H9 (cell line): ENCODE results near the gene IGFBP3. TPM values are rescaled to one million over a fixed set of nuclear protein-coding genes. Genes with fewer than 3 reads are reported as not detected.
"Not testable (repeated sequence)": the region's sequence is repeated elsewhere in the genome, so short reads cannot be mapped to it uniquely, and the experiment has no call there.

ENCODE experiments used
- DNase-seq: peaks from one replicate; pipeline ENCODE4 v3.0.0-alpha.2; 2017
- H2AFZ ChIP-seq: one replicate; pipeline ENCODE4 v1.6.1; 2013; ENCODE audit warnings: mild to moderate bottlenecking, low read length, control low read depth, moderate library complexity
- H2AK5ac ChIP-seq: 2 replicates; pipeline ENCODE4 v1.6.1; 2013; ENCODE audit warnings: low read length, control low read depth, mixed read lengths; ENCODE audit not compliant: insufficient read length
- H2BK120ac ChIP-seq: one replicate; pipeline ENCODE4 v1.6.1; 2013; ENCODE audit warnings: low read depth, mild to moderate bottlenecking, low read length, control low read depth, inconsistent platforms; ENCODE audit not compliant: poor library complexity, severe bottlenecking
- H2BK12ac ChIP-seq: 2 replicates; pipeline ENCODE4 v1.6.1; 2013; ENCODE audit warnings: low read length, control low read depth, mixed read lengths, low read depth; ENCODE audit not compliant: insufficient read length
- H2BK15ac ChIP-seq: 2 replicates; pipeline ENCODE4 v1.6.1; 2013; ENCODE audit warnings: low read depth, low read length, control low read depth
- H2BK20ac ChIP-seq: one replicate; pipeline ENCODE4 v1.6.1; 2013; ENCODE audit warnings: low read depth, mild to moderate bottlenecking, low read length, control low read depth, inconsistent platforms; ENCODE audit not compliant: poor library complexity, severe bottlenecking
- H2BK5ac ChIP-seq: 2 replicates; pipeline ENCODE4 v1.6.1; 2013; ENCODE audit warnings: low read length, control low read depth, mixed read lengths; ENCODE audit not compliant: insufficient read length
- H3K14ac ChIP-seq: 2 replicates; pipeline ENCODE4 v1.6.1; 2013; ENCODE audit warnings: low read length, control low read depth; ENCODE audit not compliant: insufficient read depth
- H3K18ac ChIP-seq: 2 replicates; pipeline ENCODE4 v1.6.1; 2013; ENCODE audit warnings: low read depth, mild to moderate bottlenecking, mixed read lengths, low read length, control low read depth; ENCODE audit not compliant: insufficient read length
- H3K23ac ChIP-seq: 2 replicates; pipeline ENCODE4 v1.6.1; 2013; ENCODE audit warnings: low read length, control low read depth, mixed read lengths, low read depth; ENCODE audit not compliant: insufficient read length
- H3K23me2 ChIP-seq: 2 replicates; pipeline ENCODE4 v1.6.1; 2013; ENCODE audit warnings: low read depth, mild to moderate bottlenecking, mixed read lengths, low read length, control low read depth; ENCODE audit not compliant: insufficient read length, poor library complexity, severe bottlenecking
- H3K27ac ChIP-seq: 2 replicates; pipeline ENCODE4 v1.5.1; 2013; ENCODE audit warnings: low read length, control low read depth, mixed read lengths, low read depth; ENCODE audit not compliant: insufficient read length
- H3K27me3 ChIP-seq: 2 replicates; pipeline ENCODE4 v1.6.1; 2013; ENCODE audit warnings: low read length, control low read depth, inconsistent platforms; ENCODE audit not compliant: insufficient read depth
- H3K4ac ChIP-seq: 2 replicates; pipeline ENCODE4 v1.6.1; 2013; ENCODE audit warnings: low read depth, mild to moderate bottlenecking, control low read depth, inconsistent platforms, low read length, moderate library complexity
- H3K4me1 ChIP-seq: 2 replicates; pipeline ENCODE4 v1.6.1; 2013; ENCODE audit warnings: low read length, control low read depth, inconsistent platforms; ENCODE audit not compliant: insufficient read depth
- H3K4me2 ChIP-seq: 2 replicates; pipeline ENCODE4 v1.6.1; 2013; ENCODE audit warnings: low read length, control low read depth, mixed read lengths; ENCODE audit not compliant: insufficient read length, insufficient read depth
- H3K56ac ChIP-seq: 2 replicates; pipeline ENCODE4 v1.6.1; 2013; ENCODE audit warnings: low read depth, mild to moderate bottlenecking, mixed read lengths, low read length, control low read depth; ENCODE audit not compliant: insufficient read length
- H3K79me1 ChIP-seq: 2 replicates; pipeline ENCODE4 v1.6.1; 2013; ENCODE audit warnings: low read depth, mild to moderate bottlenecking, moderate library complexity, low read length, control low read depth, inconsistent platforms; ENCODE audit not compliant: insufficient read depth, poor library complexity, severe bottlenecking
- H3K79me2 ChIP-seq: 2 replicates; pipeline ENCODE4 v1.6.1; 2013; ENCODE audit warnings: low read length, control low read depth, inconsistent platforms; ENCODE audit not compliant: insufficient read depth
- H3K9ac ChIP-seq: 2 replicates; pipeline ENCODE4 v1.6.1; 2013; ENCODE audit warnings: low read length, control low read depth, mixed read lengths; ENCODE audit not compliant: insufficient read length; ENCODE audit errors: extremely low read depth
- H3K9me3 ChIP-seq: one replicate; pipeline ENCODE4 v1.6.1; 2013; ENCODE audit warnings: low read depth, low read length, inconsistent platforms; ENCODE audit not compliant: control insufficient read depth
- H3T11ph ChIP-seq: one replicate; pipeline ENCODE4 v1.6.1; 2013; ENCODE audit warnings: mild to moderate bottlenecking, low read length, control low read depth, inconsistent platforms
- H4K20me1 ChIP-seq: one replicate; pipeline ENCODE4 v1.6.1; 2013; ENCODE audit not compliant: control insufficient read depth, insufficient read length, insufficient read depth
- H4K5ac ChIP-seq: 2 replicates; pipeline ENCODE4 v1.6.1; 2013; ENCODE audit warnings: low read depth, mild to moderate bottlenecking, mixed read lengths, low read length, control low read depth; ENCODE audit not compliant: insufficient read length
- H4K8ac ChIP-seq: replicated peaks from 2 replicates; pipeline ENCODE4 v1.6.1; 2013; ENCODE audit warnings: low read length, control low read depth, mixed read lengths, low read depth; ENCODE audit not compliant: insufficient read length
- H4K91ac ChIP-seq: 2 replicates; pipeline ENCODE4 v1.6.1; 2013; ENCODE audit warnings: low read depth, mild to moderate bottlenecking, moderate library complexity, mixed read lengths, low read length, control low read depth; ENCODE audit not compliant: insufficient read length
- H3K27ac Mint-ChIP-seq, 3 experiments: 2 replicates in 2 of 3; 3 replicates in 1 of 3; pipeline ENCODE4 v1.8.0; 2020 to 2021; ENCODE audit warnings: mixed read lengths in 3 of 3, mild to moderate bottlenecking in 1 of 3, moderate library complexity in 1 of 3
- H3K27me3 Mint-ChIP-seq: 2 replicates; pipeline ENCODE4 v1.8.0; 2021; ENCODE audit warnings: low read depth, mild to moderate bottlenecking, moderate library complexity, mixed read lengths
- H3K36me3 Mint-ChIP-seq, 3 experiments: 2 replicates in 2 of 3; 3 replicates in 1 of 3; pipeline ENCODE4 v1.8.0; 2020 to 2021; ENCODE audit warnings: low read depth in 3 of 3, mixed read lengths in 3 of 3; ENCODE audit not compliant: insufficient read depth in 1 of 3
- H3K4me1 Mint-ChIP-seq, 2 experiments: 2 replicates each; pipeline ENCODE4 v1.8.0; 2020; ENCODE audit warnings: mixed read lengths in 2 of 2
- H3K4me3 Mint-ChIP-seq, 2 experiments: 2 replicates in 1 of 2; 3 replicates in 1 of 2; pipeline ENCODE4 v1.8.0; 2020 to 2021; ENCODE audit warnings: mild to moderate bottlenecking in 2 of 2, mixed read lengths in 2 of 2, moderate library complexity in 1 of 2
- H3K9me3 Mint-ChIP-seq, 2 experiments: 2 replicates in 1 of 2; 3 replicates in 1 of 2; pipeline ENCODE4 v1.8.0; 2020; ENCODE audit warnings: mild to moderate bottlenecking in 2 of 2, mixed read lengths in 2 of 2, moderate library complexity in 1 of 2
- CTCF ChIP-seq: fragments of 200-600 bp; sonication (generic); conservative IDR thresholded peaks from 3 replicates; pipeline ENCODE4 v1.8.0; 2021; ENCODE audit warnings: antibody characterized with exemption, mild to moderate bottlenecking
- WGBS: extraction: QIAGEN DNeasy Blood & Tissue Kit; methylation state at CpG from one replicate; pipeline ENCODE4 v1.1.7; 2013; ENCODE audit warnings: missing lambda C conversion rate, low lambda C conversion rate, mixed read lengths; ENCODE audit not compliant: insufficient read length; ENCODE audit errors: extremely low coverage; 5-methylcytosine and 5-hydroxymethylcytosine counted together
- total RNA-seq: library from RNA; stranded (reverse); gene quantifications from 2 replicates; pipeline ENCODE4 v1.2.1, GENCODE V29; 2021

The IGFBP3 gene
- total RNA-seq, 1 experiment from 2014 or later, result 10.0 TPM

GRCh38 chr7:45940939-45941338, 19.9 kb upstream of the IGFBP3 start:
- H4K91ac ChIP-seq, result no peak overlapping the region
- no peak overlapping the region for H2AFZ ChIP-seq
- no peak overlapping the region for H3K4me2 ChIP-seq
- H3K9ac ChIP-seq, result no peak overlapping the region
- no peak overlapping the region for H3K18ac ChIP-seq
- H3K23me2 ChIP-seq, result no peaks in the 10 kb centered on the region
- no peak overlapping the region for H3K56ac ChIP-seq
- H2BK12ac ChIP-seq, result no peak overlapping the region
- no peak overlapping the region for H3T11ph ChIP-seq
- H2BK20ac ChIP-seq, result no peak overlapping the region
- no peaks in the 10 kb centered on the region for H3K27me3 ChIP-seq
- no peak overlapping the region for H2BK15ac ChIP-seq
- no peak overlapping the region for H4K5ac ChIP-seq
- H3K9me3 ChIP-seq, result no peaks in the 10 kb centered on the region
- no peak overlapping the region for H3K23ac ChIP-seq
- Mint-ChIP-seq H3K27ac (no peak overlapping the region), H3K4me3 (no peak overlapping the region), H3K4me1 (no peaks in the 10 kb centered on the region), H3K9me3 (peaks cover 0 to 9% of the 10 kb centered on the region in 2 experiments; a peak in 3 of 5 replicates), H3K27me3 (peaks cover 3% of the 10 kb centered on the region; the same call in 1 of the 2 replicates), H3K36me3 (peaks cover 2 to 5% (median 4%) of the 10 kb centered on the region in 3 experiments; a peak in 5 of 7 replicates)
- no peak overlapping the region for H4K8ac ChIP-seq
- no peak overlapping the region for H2AK5ac ChIP-seq
- no peaks in the 10 kb centered on the region for H3K79me2 ChIP-seq
- no peak overlapping the region for H3K4ac ChIP-seq
- no peaks in the 10 kb centered on the region for H3K4me1 ChIP-seq
- no peak overlapping the region for H3K27ac ChIP-seq
- no peak overlapping the region for H2BK120ac ChIP-seq
- no peaks in the 10 kb centered on the region for H3K79me1 ChIP-seq
- H2BK5ac ChIP-seq, result no peak overlapping the region
- H4K20me1 ChIP-seq, result no peaks in the 10 kb centered on the region
- no peak overlapping the region for H3K14ac ChIP-seq
- whole genome bisulfite sequencing, result no CpG with 5 or more reads among the region's 7 CpGs
- no peak for DNase-seq
- TF ChIP-seq CTCF, result no peak

GRCh38 chr7:45940237-45940781, 19.2 kb upstream of the IGFBP3 start:
- not testable (repeated sequence) for H3K4ac ChIP-seq, H3K9me3 Mint-ChIP-seq, H3T11ph ChIP-seq, H3K27ac ChIP-seq, H3K23me2 ChIP-seq, H2BK120ac ChIP-seq, H3K4me1 ChIP-seq, H3K27ac Mint-ChIP-seq, H3K9ac ChIP-seq, H3K4me3 Mint-ChIP-seq, H3K4me2 ChIP-seq, H3K56ac ChIP-seq, H4K20me1 ChIP-seq, H2BK20ac ChIP-seq, H4K91ac ChIP-seq, H2BK12ac ChIP-seq, H3K14ac ChIP-seq, H4K5ac ChIP-seq, H2BK15ac ChIP-seq, H3K27me3 ChIP-seq, H3K79me2 ChIP-seq, DNase-seq, H3K36me3 Mint-ChIP-seq, H3K79me1 ChIP-seq, H2AFZ ChIP-seq, H3K4me1 Mint-ChIP-seq, H3K27me3 Mint-ChIP-seq, H2AK5ac ChIP-seq, H3K9me3 ChIP-seq, H3K23ac ChIP-seq, H2BK5ac ChIP-seq, H3K18ac ChIP-seq, H4K8ac ChIP-seq
- WGBS, result no CpG with 5 or more reads among the region's 14 CpGs
